Measurements from ENCODE around the gene NCS1.
A peak's percentile ranks its signal among the peaks of the same experiment; 100 is the strongest.

NCS1 gene

GRCh38 chr9:130185490-130186031, 13.4 kb downstream of the NCS1 start:
- H3K4me3 ChIP-seq (replicated peaks; ENCODE audit: low read depth, low read length): peak overlapping the region; percentile 5; the same call in 1 of the 2 replicates
- no peak for TF ChIP-seq CTCF (IDR thresholded peaks at IDR 0.05; ENCODE audit: low read depth, low read length, missing control alignments)
- DNase-seq (ENCODE audit: extremely low read depth, low read depth): no peak

GRCh38 chr9:130186051-130186450, 13.8 kb downstream of the NCS1 start:
- peak overlapping the region; percentile 5; the same call in 1 of the 2 replicates for H3K4me3 ChIP-seq (replicated peaks; ENCODE audit: low read depth, low read length)
- TF ChIP-seq CTCF (IDR thresholded peaks at IDR 0.05; ENCODE audit: low read depth, low read length, missing control alignments): no peak
- no peak for DNase-seq (ENCODE audit: extremely low read depth, low read depth)

GRCh38 chr9:130186839-130187522, 14.8 kb downstream of the NCS1 start:
- TF ChIP-seq CTCF (IDR thresholded peaks at IDR 0.05; ENCODE audit: low read depth, low read length, missing control alignments): no peak
- peak overlapping the region; percentile 12; the same call in 1 of the 2 replicates for H3K4me3 ChIP-seq (replicated peaks; ENCODE audit: low read depth, low read length)
- no peak for DNase-seq (ENCODE audit: extremely low read depth, low read depth)

- no peak for TF ChIP-seq CTCF (IDR thresholded peaks at IDR 0.05; ENCODE audit: low read depth, low read length, missing control alignments)
- DNase-seq (ENCODE audit: extremely low read depth, low read depth): no peak
- H3K4me3 ChIP-seq (replicated peaks; ENCODE audit: low read depth, low read length): no peak overlapping the region; the same call in 1 of the 2 replicates
Observed at GRCh38 chr9:130187523-130187846, 15.3 kb downstream of the NCS1 start.

GRCh38 chr9:130188860-130189481, 16.8 kb downstream of the NCS1 start:
- no peak for TF ChIP-seq CTCF (IDR thresholded peaks at IDR 0.05; ENCODE audit: low read depth, low read length, missing control alignments)
- DNase-seq (ENCODE audit: extremely low read depth, low read depth): no peak
- no peak overlapping the region for H3K4me3 ChIP-seq (replicated peaks; ENCODE audit: low read depth, low read length)

- H3K4me3 ChIP-seq (replicated peaks; ENCODE audit: low read depth, low read length): no peak overlapping the region
- no peak for TF ChIP-seq CTCF (IDR thresholded peaks at IDR 0.05; ENCODE audit: low read depth, low read length, missing control alignments)
- no peak for DNase-seq (ENCODE audit: extremely low read depth, low read depth)
Observed at GRCh38 chr9:130189840-130190239, 17.6 kb downstream of the NCS1 start.

All from HFF-Myc (cell line).